GM19452 (cell line): ENCODE data around the gene LRRTM2.
"Not testable (repeated sequence)": the region's sequence is repeated elsewhere in the genome, so short reads cannot be mapped to it uniquely, and the experiment has no call there.

ENCODE experiments used
- ATAC-seq: cut with Tn5 transposase; IDR thresholded peaks from one replicate; pipeline ENCODE4 v1.9.1; 2021; ENCODE audit not compliant: unreplicated experiment

The LRRTM2 gene, protein sequence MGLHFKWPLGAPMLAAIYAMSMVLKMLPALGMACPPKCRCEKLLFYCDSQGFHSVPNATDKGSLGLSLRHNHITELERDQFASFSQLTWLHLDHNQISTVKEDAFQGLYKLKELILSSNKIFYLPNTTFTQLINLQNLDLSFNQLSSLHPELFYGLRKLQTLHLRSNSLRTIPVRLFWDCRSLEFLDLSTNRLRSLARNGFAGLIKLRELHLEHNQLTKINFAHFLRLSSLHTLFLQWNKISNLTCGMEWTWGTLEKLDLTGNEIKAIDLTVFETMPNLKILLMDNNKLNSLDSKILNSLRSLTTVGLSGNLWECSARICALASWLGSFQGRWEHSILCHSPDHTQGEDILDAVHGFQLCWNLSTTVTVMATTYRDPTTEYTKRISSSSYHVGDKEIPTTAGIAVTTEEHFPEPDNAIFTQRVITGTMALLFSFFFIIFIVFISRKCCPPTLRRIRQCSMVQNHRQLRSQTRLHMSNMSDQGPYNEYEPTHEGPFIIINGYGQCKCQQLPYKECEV

DNA sequence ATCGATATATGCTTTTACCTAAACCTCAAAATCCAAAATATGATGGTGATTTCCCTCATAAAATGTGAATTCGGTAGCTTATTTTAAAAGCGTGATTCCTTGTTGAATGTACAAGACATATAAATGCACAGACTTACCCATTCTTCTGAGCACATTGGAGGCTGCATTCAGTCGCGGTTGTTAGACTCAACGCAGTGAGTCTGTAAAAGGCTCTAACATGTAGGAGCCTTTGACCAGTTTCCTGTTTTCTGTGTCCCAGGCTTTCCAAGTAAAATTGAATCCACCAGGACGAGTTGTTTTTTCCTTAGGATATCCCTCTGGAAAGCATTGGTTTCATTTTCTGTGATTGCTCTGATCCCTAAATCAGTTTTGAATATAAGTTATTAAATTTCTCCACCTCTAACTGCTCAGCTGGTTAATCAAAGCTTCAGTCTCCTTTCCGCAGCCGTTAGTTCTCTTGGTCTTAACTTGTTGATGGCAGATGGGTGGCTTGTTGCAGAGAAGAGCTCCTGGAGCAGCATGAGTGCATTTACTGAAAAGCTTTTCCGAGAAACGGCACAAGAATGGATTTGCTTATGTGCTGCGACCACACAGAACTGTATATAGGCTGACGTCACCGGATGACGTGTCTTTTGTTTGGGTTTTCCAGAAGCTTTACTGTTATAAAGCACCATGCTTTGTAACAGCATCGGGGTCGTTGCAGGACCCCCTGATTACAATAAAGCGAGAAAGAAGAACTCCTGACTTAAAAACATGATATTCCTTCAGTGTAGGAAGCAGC, at the start of gene LRRTM2:
Gene LRRTM2 (minus strand): TSS at position 565 of the 781 bp plus-strand sequence. CDS start 424 bp downstream, at position 141.
- no peak for ATAC-seq

DNA sequence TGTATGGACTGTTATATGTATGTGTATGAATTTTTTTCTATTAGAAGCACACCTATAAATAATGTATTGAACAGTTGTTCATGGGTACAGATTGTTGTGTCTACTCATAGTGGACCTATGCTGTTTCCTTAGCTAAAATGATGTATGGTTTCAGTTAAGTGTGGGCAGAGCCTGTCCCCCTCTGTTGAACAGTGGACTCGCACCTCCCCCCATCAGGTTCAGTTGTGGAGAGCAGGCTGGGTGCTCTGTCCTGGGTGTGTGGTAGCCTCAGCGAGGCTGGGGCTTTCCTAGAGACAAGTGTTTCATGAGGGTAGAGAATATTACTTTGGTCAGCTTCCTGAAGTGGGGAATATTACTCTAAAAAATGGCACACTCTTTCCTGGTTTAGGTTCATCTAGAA, 47.4 kb upstream of the LRRTM2 start:
- no peak for ATAC-seq

DNA sequence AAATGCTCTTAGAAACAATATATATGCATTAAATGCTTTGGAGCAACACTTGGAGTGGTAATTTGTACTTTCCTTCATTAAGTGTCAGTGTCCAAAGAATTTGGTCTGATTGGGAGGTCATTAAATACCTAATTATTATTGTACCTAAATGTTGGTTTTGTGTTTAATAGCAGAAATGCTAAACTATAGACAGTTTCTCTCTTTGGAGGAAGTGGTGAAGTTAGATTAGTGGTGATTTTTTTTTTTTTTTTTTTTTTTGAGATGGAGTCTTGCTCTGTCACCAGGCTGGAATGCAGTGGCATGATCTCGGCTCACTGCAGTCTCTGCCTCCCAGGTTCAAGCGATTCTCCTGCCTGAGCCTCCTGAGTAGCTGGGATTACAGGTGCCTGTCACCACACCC, 46.2 kb upstream of the LRRTM2 start:
- not testable (repeated sequence) for ATAC-seq

DNA sequence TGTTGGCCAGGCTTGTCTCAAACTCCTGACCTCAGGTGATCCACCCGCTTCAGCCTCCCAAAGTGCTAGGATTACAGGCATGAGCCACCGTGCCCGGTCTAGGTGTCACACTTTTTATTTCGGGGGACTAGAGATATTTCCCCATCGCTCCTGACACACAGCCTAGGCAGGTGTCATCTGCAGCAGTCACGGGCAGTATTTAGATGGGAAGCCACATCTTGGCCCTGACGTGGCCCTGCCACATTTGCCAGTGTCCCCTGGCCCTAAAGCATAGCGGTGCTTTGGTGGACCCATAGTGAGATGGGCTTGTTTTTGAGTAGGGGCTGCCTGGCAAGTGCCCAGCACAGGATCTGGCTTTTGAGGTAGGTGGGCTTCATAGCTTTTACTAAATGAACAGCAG, 45.0 kb upstream of the LRRTM2 start:
- ATAC-seq: no peak

DNA sequence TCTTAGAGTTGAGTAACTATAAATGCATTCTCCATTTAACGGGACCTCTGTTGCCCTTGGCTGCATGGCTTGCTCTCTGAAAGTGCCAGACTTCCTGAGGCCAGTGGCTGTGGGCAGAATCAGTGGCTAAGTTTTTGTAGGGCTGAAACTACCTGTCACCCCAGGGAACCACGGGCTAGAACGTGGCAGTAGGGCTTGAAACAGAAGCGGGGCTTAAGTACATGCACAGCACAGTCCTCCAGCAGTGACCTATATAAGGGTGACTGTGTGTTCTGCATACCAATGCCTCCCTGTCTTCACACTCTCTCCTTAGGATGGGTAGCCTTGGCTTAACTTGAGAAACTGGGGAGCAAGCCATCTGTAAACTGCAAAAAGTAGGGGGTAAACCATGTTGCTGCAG, 43.6 kb upstream of the LRRTM2 start:
- ATAC-seq: no peak

DNA sequence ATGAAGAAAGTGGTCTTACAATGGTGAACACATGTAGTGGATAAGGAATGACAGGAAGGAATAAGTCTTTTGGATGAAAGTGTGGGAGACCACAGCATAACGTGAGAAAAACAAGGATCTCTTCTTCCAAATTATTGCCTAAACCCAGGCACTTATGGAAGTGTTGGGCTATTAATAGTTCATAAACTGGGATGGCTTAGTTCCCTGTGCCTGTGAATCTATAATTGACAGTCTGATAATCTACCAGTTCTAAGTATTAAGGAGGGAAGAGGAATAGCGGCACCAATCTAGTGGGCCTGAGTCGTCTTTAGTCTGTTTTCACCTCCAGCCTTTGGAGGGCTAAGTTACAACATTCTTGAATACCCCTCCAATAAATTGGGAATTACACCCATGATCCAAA, 39.2 kb upstream of the LRRTM2 start:
- ATAC-seq: no peak

DNA sequence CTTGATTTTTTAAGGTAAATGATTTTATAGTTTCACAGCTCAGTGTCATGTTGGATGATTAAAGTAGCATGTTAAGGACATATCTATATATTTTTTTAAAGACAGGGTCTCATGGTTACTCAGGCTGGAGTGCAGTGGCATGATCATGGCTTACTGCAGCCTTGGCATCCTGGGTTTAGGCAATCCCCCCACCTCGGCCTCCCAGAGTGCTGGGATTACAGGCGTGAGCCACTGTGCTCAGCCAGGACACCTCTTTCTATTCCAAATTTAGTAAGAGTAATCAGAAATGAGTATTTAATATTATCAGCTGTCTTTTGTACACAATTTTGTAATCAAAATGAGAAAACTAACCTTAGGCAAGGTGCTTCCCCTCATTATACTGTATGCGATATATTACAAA, 38.6 kb upstream of the LRRTM2 start:
- no peak for ATAC-seq

DNA sequence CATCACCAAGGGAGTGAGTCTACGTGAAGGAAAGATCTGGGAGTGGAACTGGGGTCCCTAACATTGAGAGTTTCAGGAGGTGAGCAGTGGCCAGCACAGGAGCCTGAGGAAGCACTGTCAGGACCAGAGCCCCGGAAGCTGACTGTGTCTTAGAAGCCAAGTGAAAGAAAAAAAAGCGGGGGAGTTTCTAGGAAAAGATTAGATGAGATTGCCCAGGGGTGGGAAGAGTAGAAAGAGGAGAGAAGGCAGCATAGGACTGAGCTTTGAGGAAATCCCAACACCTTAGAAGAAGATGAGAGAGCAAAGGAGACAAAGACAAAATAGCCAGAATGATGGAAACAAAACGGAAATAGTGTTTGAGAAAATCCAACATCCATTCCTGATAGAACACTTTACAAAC, 37.0 kb upstream of the LRRTM2 start:
- no peak for ATAC-seq

DNA sequence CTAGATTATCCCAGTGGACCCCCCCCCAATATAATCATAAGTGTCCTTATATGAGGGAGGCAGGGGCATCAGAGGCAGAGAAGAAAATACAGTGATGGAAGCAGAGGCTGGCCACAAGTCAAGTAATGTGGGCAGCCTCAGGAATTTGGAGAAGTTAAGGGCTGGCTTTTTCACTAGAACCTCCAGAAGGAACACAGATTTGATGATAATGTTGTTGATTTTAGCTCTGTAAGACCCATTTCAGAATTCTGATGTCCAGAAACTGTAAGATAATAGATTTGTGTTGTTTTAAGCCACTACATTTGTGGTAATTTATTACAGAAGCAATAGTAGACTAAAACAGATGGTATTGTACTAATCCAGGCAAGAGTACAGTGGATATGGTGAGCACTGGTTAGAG, 36.3 kb upstream of the LRRTM2 start:
- ATAC-seq: no peak

DNA sequence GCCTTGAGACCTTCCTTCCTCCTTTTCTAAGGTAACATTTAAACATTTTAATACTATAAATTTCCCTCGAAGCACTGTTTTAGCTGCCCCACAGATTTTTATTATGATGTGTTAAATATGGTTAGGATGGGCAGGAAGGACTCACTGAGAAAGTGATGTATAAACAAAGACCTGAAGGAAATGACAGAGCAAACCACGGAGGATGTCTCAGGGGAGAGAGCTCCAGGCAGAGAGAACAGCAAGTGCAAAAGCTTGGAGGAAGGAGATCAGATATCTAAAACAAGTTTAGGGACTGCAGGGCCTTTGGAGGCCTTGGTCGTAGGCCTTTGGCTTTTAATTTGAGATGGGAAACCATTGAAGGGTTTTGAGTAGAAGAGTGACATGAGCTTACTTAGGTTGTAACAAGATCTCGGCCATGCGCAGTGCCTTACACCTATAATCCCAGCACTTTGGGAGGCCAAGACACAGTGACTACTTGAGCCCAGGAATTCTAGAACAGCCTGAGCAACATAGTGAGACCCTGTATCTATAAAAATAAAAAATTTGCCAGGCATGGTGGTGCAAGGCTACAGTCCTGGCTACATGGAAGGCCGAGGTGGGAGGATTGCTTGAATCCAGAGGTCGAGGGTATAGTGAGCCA, 35.5 kb upstream of the LRRTM2 start:
- no peak for ATAC-seq

DNA sequence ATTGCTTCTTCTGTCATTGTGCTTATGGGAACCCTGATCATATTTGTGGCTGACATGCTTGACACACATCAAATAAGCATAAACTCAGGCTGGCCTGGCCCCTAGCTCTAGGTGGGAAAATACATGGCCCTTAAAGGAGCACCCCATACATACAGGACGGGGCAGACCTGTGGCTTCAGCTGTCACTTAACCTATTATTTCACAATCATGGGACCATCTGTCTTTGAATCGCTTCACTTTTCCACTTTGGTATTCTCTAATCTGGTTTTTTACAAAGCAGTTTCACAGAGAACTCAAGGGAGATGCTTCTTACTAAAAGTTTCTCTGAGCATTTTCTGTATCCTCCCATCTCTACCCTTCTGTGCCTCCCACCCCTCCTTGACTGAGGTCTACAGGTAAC, 34.6 kb upstream of the LRRTM2 start:
- ATAC-seq: no peak

DNA sequence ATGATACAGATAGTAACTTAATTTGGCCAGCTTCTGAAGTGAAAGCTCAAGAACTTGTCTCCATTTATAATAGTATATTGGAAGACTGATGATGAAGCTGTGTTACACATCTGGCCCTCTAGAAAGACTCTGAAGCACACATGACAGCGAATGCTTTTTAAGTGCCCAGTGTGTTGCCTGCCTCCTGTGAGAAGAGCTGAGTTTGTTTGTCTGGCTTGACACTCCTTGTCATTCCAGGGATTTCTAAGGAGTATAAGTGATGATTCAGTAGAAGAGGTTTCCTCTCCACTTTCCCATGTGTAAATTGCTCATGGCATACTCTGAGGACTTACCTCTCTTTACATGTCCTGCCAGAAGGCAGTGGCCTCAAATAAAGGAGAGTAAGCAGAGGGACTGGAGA, 30.4 kb upstream of the LRRTM2 start:
- no peak for ATAC-seq

DNA sequence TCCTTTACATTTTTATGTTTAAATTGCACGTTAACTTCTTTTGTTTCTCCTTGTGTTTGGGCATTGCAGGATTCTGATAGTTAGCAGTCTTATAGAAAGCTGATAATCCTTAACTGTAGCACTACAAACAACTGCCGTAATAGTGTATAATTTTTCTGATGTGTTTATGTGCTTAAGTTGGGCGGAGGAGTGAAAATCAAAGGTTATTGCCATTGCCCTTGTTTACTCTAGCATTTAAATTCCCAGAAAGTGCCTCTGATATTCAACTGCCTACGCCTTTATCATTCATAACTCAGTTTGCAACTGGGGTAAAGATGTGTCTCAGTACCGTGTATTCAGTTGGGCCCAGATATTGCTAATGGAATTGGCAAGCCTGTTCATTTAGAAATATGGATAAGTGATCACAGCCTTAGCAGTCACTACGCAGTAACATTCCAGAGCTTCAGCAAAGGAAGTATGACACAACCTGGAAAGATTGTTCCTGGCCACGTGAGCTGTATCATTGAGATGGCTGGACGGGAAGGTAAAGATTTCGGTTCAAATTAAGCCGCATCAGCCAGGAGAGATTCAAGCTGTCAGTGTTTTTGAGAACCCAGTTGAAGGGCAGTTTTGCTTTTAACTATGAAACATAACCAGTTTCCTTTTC, 28.1 kb upstream of the LRRTM2 start:
- ATAC-seq: no peak

DNA sequence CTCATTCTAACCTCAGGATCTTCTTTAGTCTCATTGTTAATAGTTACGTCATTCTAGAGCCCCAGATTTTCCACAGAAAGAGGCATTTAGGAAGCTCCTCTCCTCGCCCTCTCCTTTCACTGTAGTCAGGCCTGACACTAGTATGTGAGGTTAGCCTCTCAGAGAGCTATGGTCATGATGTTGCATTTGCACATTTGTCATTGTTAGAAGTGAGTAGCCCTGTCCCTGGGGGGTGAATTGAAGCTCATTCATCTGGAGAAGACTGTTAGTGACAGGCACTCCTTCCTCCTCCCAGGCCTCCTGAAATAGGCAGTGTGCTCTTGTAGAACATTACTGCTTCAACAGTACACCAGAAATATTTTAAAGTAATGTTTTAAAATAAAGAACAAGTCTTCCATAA, 26.6 kb upstream of the LRRTM2 start:
- no peak for ATAC-seq

DNA sequence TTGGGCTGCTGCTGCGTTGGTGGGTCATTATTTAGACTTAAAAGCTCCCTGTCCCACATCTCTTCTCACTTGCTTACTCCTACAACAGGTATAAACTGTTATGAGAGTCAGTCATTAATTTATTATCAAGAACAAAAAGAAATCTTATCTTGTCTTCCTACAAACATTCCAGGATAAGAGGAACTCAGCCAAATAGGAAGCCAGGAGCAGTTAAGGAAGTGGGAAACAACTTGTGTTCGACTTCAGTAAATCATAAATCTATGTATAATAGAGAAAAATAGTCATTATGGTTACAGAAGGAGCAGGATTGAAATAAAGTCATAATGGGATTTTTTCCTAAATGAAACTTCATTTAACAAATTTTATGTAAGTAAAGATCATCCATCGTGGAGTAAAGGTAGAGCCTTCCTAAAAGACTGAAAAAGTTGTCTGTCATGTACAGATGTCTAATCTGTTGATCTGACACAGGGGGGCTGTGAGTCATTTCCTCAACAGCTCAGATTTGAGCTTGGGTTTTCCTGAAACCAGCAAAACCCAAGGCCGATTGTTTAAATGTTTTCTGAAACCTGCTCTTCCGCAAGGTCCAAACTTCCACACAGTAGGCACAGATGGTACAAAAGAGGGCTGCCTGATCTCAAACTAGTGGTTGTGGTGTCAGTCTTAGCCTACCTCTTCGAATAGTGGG, 25.3 kb upstream of the LRRTM2 start:
- ATAC-seq: no peak

DNA sequence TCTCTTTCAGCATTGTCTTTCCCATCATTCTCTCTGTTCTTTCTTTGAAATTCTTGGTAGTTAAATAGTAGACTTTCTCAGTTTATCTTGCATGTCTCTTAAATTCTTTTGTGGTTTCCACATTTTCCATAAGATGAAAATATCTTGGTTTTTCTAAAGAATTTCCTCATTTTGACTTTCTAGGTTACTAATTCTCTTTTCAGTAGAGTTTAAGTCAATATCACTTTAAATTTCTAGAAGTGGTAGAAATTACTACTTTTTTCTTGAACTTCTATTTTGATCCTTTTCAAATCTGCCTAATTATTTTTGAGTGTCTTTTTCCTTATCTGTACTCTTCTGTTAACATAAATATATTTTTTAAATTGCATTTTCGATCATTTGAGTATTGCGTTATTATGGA, 23.6 kb upstream of the LRRTM2 start:
- no peak for ATAC-seq

DNA sequence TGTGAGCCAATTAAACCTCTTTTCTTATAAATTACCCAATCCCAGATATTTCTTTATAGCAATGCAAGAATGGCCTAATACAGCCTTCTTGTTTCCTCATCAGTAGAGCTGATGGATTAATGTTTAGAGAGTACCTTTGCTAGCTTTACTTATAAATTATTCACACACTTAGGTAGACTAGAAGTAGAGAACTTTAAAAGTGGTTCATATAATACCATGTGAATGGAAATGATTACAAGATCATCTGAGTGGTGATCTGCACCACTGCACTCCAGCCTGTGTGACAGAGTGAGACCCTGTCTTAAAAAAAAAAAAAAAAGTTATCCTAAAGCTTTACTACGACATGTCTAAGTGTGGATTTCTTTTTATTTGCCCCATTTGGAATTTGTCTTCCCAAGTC, 23.2 kb upstream of the LRRTM2 start:
- ATAC-seq: no peak

DNA sequence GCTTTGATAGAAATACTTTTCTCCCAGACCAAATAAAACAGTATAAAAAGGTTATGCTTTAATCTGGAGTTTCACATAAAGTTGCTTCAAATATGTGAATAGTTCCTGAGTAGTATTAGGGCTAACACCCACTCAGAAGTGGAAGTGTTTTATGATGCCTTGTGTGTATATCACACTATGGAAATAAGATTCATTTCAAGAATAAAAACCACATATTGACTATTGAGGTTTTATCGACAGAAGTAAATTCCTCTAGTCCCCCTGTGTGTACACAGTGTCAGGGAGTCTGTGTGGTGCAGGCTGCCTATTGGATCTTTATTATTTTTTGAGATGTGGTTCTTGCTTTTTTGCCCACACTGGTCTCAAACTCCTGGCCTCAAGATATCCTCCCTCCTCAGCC, 20.8 kb upstream of the LRRTM2 start:
- ATAC-seq: no peak

DNA sequence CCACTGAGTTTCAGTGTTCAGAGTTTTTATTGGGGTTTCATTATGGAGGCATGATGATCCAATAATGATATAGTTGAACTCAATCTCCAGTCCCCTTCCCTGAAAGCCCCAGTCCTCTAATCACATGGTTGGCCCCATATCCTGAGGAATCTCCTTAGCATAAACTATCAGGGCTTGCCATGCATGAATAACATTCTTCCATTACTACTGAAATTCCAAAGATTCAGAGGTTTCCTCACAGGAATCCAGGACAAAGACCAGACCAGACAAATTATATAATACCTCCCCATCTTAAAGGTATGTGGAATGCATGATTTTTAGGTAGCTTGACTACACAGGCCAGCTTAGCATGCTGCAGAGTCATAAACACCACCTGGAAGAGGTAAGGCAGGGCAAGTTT, 15.5 kb upstream of the LRRTM2 start:
- ATAC-seq: no peak

DNA sequence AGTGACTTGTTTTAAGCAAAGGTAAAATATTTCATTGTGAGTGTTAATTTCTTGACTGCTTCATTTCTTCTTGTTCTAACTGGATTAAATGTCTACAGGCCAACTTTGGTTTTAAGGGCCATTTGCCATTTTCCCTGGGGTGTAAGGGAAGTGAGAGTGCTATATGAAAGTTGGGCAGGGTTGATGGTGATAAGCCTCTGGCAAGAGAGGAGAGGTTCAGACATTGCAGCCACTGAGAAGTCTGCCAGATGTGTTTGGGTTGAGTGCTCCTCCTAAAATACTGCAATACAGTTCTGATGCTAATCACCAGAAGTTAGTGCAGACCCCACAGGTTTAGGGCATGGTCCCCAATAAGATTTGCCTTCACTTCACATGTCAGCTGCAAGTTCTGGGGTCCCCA, 14.9 kb upstream of the LRRTM2 start:
- ATAC-seq: no peak

DNA sequence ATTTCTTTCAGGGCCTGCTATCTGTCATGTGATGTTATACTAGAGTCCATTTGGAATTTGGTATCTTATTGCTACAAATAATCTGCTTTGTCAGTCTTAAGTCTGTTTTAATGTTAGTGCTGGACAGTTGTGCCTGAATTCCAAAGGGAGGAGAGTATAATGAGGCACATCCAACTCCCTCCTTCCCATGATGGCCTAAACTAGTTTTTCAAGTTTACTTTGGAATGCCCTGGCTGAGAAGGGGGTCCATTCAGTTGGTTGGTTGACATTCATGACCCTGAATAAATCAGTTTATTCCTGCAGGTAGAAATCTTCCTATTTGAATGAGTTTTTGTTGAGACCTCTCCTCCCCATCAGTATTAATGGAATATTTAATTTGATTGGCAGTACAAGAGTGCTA, 9.4 kb upstream of the LRRTM2 start:
- no peak for ATAC-seq
